Sigmoid colon (tissue), 4 donors: ENCODE measurements around the gene AMFR.

ENCODE experiments used
- POLR2A ChIP-seq, 2 donors: fragments of 450-650 bp; IDR thresholded peaks; one replicate each; pipeline ENCODE4 v1.6.1; 2016; ENCODE audit warnings: antibody characterized with exemption in 2 of 2, mild to moderate bottlenecking in 2 of 2, moderate library complexity in 2 of 2
- POLR2AphosphoS5 ChIP-seq, 4 donors: sonication (generic); formaldehyde crosslinking; IDR thresholded peaks; one replicate each; pipeline ENCODE4 v1.6.1; 2017; ENCODE audit warnings: antibody characterized with exemption in 4 of 4
- TF ChIP-seq, protein P1 (sequence below), 4 experiments: fragments of 450-650 bp in 3 of 4; fragments of 200-600 bp in 1 of 4; IDR thresholded peaks; one replicate each; pipeline ENCODE4 v1.5.1; 2016 to 2019; ENCODE audit warnings: antibody characterized with exemption in 4 of 4, mild to moderate bottlenecking in 3 of 4, moderate library complexity in 2 of 4

DNA sequence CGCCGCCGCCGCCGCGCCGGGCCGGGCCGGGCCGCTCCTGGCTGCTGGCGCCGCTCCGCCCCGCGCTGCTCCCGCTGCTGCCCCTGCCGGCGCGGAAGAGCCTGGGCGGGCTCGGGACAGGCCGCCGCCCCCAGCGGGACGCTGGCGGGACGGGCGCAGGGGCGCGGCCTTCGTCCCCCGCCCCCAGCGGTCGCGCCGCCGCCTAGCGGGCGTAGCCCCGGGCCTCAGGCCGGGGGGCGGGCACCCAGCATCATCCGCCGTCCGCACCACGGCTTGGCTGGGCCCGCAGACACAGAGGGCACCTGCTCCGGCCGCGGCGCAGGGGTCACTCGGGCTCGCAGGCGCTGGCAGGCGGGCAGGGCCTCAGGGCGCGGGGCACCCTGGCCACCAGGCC lies at the start of gene AMFR:
- TF ChIP-seq POLR2AphosphoS5 (IDR thresholded peaks at IDR 0.05) (peak in 2 of 4 donors; percentile 32 to 46), POLR2A (IDR thresholded peaks at IDR 0.05) (no peak)
- TF ChIP-seq, protein P1, sequence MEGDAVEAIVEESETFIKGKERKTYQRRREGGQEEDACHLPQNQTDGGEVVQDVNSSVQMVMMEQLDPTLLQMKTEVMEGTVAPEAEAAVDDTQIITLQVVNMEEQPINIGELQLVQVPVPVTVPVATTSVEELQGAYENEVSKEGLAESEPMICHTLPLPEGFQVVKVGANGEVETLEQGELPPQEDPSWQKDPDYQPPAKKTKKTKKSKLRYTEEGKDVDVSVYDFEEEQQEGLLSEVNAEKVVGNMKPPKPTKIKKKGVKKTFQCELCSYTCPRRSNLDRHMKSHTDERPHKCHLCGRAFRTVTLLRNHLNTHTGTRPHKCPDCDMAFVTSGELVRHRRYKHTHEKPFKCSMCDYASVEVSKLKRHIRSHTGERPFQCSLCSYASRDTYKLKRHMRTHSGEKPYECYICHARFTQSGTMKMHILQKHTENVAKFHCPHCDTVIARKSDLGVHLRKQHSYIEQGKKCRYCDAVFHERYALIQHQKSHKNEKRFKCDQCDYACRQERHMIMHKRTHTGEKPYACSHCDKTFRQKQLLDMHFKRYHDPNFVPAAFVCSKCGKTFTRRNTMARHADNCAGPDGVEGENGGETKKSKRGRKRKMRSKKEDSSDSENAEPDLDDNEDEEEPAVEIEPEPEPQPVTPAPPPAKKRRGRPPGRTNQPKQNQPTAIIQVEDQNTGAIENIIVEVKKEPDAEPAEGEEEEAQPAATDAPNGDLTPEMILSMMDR (IDR thresholded peaks at IDR 0.05), result peak in 2 of 4 experiments; percentile 25 to 48
